ENCODE data around the gene LARGE2.

Gene LARGE2

DNA sequence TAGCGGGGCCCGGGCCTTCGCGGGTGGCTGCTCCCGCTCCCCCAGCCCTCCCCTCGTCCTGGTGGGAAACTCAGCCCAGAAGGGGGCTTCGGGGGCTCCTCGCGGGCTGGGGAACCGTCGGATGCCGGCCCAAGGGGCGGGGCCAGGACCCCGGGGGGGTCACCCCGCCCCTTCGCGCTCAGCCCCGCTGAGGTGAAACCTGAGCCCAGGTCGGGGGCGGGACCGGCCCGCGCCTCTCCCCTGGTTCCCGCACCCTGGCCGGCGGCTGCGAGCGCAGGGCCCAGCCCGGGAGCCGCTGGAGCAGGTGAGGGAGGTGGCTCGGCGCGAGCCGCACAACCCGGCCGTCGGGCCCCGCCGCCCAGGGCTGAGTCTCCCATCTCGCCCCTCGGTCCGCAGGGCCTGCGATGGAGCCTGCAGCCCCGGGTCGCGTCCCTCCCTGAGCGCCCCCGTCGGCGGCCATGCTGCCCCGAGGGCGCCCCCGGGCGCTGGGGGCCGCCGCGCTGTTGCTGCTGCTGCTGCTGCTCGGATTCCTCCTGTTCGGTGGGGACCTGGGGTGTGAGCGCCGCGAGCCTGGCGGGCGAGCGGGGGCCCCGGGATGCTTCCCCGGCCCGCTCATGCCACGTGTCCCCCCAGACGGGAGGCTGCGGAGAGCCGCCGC is at the start of gene LARGE2:
TSS of gene LARGE2 (plus strand) at position 232 of the 658 bp plus-strand sequence. CDS start at position 459, 227 bp downstream.
- peak within 1 kb of the TSS; percentile 38 for H3K4me3 ChIP-seq (ENCODE audit: low read length)
- no peak within 1 kb of the TSS for H3K9ac ChIP-seq (ENCODE audit: low read length)
- no peaks in the 10 kb centered on the region for H3K36me3 ChIP-seq (ENCODE audit: control insufficient read depth, insufficient read depth, low read length)
- H3K27me3 ChIP-seq (ENCODE audit: control insufficient read depth, insufficient read depth, low read length): peaks cover 7% of the 10 kb centered on the region
- no peaks in the 10 kb centered on the region for H3K4me1 ChIP-seq (ENCODE audit: control insufficient read depth, insufficient read depth, low read length)
- no peak within 1 kb of the TSS for H3K27ac ChIP-seq (ENCODE audit: low read depth, low read length)

DNA sequence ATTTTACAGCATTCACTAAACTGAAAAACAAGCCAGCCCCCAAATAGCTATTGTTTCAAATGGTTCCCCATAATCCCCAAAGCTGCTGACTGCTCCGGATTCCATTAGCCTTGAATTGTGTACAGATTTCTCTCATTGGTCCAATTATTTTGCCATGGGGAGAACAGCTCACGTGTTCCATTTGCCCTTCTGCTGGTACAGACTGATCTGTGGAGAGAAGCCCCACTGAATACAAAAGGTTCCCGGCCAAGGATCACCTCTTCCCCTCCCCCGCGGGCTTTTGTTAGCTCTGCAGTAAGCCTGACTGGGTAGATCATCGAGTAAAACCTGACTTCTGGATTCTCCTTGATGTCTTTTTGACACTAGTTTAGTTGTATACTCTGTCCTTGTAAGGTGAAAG is 46.1 kb upstream of the LARGE2 start:
- Histone ChIP-seq H3K9ac (ENCODE audit: low read length) (no peak overlapping the region), H3K4me1 (ENCODE audit: control insufficient read depth, insufficient read depth, low read length) (peaks cover 11% of the 10 kb centered on the region), H3K27ac (ENCODE audit: low read depth, low read length) (no peak overlapping the region), H3K4me3 (ENCODE audit: low read length) (no peak overlapping the region), H3K36me3 (ENCODE audit: control insufficient read depth, insufficient read depth, low read length) (peaks cover 31% of the 10 kb centered on the region), H3K27me3 (ENCODE audit: control insufficient read depth, insufficient read depth, low read length) (no peaks in the 10 kb centered on the region)

- no peak overlapping the region for H3K9ac ChIP-seq (ENCODE audit: low read length)
- H3K4me1 ChIP-seq (ENCODE audit: control insufficient read depth, insufficient read depth, low read length): peaks cover 13% of the 10 kb centered on the region
- no peaks in the 10 kb centered on the region for H3K27me3 ChIP-seq (ENCODE audit: control insufficient read depth, insufficient read depth, low read length)
- no peak overlapping the region for H3K27ac ChIP-seq (ENCODE audit: low read depth, low read length)
- no peak overlapping the region for H3K4me3 ChIP-seq (ENCODE audit: low read length)
- H3K36me3 ChIP-seq (ENCODE audit: control insufficient read depth, insufficient read depth, low read length): peaks cover 32% of the 10 kb centered on the region
These were observed 45.2 kb upstream of the LARGE2 start for GRCh38 chr11:45877221-45877620.

DNA sequence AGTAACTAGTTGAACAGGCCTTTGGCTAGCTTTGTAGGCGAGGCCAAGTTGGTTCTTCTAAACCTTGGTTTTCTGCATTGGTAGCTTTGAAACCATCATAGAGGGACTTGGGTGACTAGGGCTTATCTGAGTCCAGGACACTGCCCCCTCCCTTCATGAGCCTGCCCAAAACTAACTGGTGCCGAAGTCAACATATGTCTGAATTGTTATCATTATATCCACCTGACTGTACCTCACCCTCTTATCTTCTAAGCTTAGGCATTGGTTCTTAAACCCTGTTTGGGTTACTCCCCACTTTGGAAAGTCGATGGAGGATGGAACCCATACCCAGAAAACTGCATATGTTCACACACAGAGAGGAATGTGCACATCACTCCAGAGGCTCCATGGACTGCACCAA is 44.6 kb upstream of the LARGE2 start:
- Histone ChIP-seq H3K27ac (ENCODE audit: low read depth, low read length) (no peak overlapping the region), H3K27me3 (ENCODE audit: control insufficient read depth, insufficient read depth, low read length) (no peaks in the 10 kb centered on the region), H3K36me3 (ENCODE audit: control insufficient read depth, insufficient read depth, low read length) (peaks cover 29% of the 10 kb centered on the region)

DNA sequence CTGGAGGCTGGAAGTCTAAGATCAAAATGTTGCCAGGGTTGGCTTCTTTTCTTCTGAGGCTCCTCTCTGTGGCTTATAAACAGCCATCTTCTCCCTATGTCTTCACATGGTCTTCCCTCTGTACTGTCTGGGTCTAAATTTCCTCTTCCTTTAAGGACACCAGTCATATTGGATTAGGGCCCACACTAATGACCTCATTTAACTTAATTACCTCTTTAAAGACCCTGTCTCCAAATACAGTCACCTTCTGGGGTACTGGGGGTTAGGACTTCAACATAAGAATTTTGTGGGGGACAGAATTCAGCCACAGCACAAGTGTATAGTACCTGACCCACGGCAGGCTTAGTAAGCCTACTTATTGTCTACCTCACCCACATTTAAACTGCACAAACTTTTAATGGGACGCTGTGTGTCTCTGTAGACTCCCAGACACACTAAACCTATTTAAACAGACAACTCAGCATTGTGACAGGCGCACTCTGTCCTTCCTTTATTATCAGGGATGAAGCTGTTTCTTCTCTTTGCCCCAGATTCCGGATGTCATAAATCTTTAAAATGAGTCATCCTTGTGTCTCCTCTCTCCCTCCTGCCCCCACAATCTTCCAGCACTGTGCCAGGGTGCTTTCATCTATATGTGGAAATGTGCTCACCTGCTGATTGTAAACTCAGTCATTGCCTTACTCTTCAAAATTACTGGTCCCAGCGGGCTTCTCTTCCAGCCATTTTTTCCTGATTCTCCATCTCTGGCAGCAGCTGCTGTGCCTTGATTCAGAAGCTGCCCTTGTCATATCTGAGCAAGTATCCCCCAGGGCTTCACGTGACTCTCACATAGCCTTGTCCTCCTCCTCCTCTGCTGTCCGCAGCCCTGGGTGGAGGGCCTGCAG is 42.4 kb upstream of the LARGE2 start:
- Histone ChIP-seq H3K9ac (ENCODE audit: low read length) (no peak overlapping the region), H3K4me3 (ENCODE audit: low read length) (no peak overlapping the region), H3K27ac (ENCODE audit: low read depth, low read length) (peak overlapping the region; percentile 2), H3K27me3 (ENCODE audit: control insufficient read depth, insufficient read depth, low read length) (no peaks in the 10 kb centered on the region), H3K4me1 (ENCODE audit: control insufficient read depth, insufficient read depth, low read length) (peaks cover 13% of the 10 kb centered on the region), H3K36me3 (ENCODE audit: control insufficient read depth, insufficient read depth, low read length) (peaks cover 24% of the 10 kb centered on the region)

More for the DNA sequence above, 44.6 kb upstream of the LARGE2 start:
- H3K4me3 ChIP-seq (ENCODE audit: low read length): no peak overlapping the region
- H3K4me1 ChIP-seq (ENCODE audit: control insufficient read depth, insufficient read depth, low read length): peaks cover 13% of the 10 kb centered on the region
- H3K9ac ChIP-seq (ENCODE audit: low read length): no peak overlapping the region

GRCh38 chr11:45880772-45881570 is 41.5 kb upstream of the LARGE2 start:
- Histone ChIP-seq H3K27me3 (ENCODE audit: control insufficient read depth, insufficient read depth, low read length) (peaks cover under 1% of the 10 kb centered on the region), H3K9ac (ENCODE audit: low read length) (no peak overlapping the region), H3K36me3 (ENCODE audit: control insufficient read depth, insufficient read depth, low read length) (peaks cover 24% of the 10 kb centered on the region), H3K4me1 (ENCODE audit: control insufficient read depth, insufficient read depth, low read length) (peaks cover 13% of the 10 kb centered on the region), H3K27ac (ENCODE audit: low read depth, low read length) (no peak overlapping the region), H3K4me3 (ENCODE audit: low read length) (no peak overlapping the region)

GRCh38 chr11:45881708-45882368 is 40.6 kb upstream of the LARGE2 start:
- no peak overlapping the region for H3K4me3 ChIP-seq (ENCODE audit: low read length)
- peaks cover 2% of the 10 kb centered on the region for H3K27me3 ChIP-seq (ENCODE audit: control insufficient read depth, insufficient read depth, low read length)
- peaks cover 13% of the 10 kb centered on the region for H3K4me1 ChIP-seq (ENCODE audit: control insufficient read depth, insufficient read depth, low read length)
- H3K9ac ChIP-seq (ENCODE audit: low read length): no peak overlapping the region
- H3K27ac ChIP-seq (ENCODE audit: low read depth, low read length): no peak overlapping the region
- H3K36me3 ChIP-seq (ENCODE audit: control insufficient read depth, insufficient read depth, low read length): peaks cover 22% of the 10 kb centered on the region

- Histone ChIP-seq H3K4me3 (ENCODE audit: low read length) (no peak overlapping the region), H3K36me3 (ENCODE audit: control insufficient read depth, insufficient read depth, low read length) (peaks cover 12% of the 10 kb centered on the region), H3K4me1 (ENCODE audit: control insufficient read depth, insufficient read depth, low read length) (peaks cover 13% of the 10 kb centered on the region), H3K27ac (ENCODE audit: low read depth, low read length) (no peak overlapping the region), H3K9ac (ENCODE audit: low read length) (no peak overlapping the region), H3K27me3 (ENCODE audit: control insufficient read depth, insufficient read depth, low read length) (peaks cover 2% of the 10 kb centered on the region)
These were observed 37.8 kb upstream of the LARGE2 start for GRCh38 chr11:45884596-45885185.

GRCh38 chr11:45885274-45885920 is 37.1 kb upstream of the LARGE2 start, which contains the start of gene MAPK8IP1:
TSS of gene MAPK8IP1 (plus strand) at chr11:45885651. CDS start at chr11:45885821, 170 bp downstream.
- Histone ChIP-seq H3K9ac (ENCODE audit: low read length) (no peak within 1 kb of the TSS), H3K36me3 (ENCODE audit: control insufficient read depth, insufficient read depth, low read length) (peaks cover 12% of the 10 kb centered on the region), H3K27me3 (ENCODE audit: control insufficient read depth, insufficient read depth, low read length) (peaks cover 2% of the 10 kb centered on the region), H3K4me3 (ENCODE audit: low read length) (peak within 1 kb of the TSS; percentile 53), H3K4me1 (ENCODE audit: control insufficient read depth, insufficient read depth, low read length) (peaks cover 11% of the 10 kb centered on the region), H3K27ac (ENCODE audit: low read depth, low read length) (no peak within 1 kb of the TSS)

DNA sequence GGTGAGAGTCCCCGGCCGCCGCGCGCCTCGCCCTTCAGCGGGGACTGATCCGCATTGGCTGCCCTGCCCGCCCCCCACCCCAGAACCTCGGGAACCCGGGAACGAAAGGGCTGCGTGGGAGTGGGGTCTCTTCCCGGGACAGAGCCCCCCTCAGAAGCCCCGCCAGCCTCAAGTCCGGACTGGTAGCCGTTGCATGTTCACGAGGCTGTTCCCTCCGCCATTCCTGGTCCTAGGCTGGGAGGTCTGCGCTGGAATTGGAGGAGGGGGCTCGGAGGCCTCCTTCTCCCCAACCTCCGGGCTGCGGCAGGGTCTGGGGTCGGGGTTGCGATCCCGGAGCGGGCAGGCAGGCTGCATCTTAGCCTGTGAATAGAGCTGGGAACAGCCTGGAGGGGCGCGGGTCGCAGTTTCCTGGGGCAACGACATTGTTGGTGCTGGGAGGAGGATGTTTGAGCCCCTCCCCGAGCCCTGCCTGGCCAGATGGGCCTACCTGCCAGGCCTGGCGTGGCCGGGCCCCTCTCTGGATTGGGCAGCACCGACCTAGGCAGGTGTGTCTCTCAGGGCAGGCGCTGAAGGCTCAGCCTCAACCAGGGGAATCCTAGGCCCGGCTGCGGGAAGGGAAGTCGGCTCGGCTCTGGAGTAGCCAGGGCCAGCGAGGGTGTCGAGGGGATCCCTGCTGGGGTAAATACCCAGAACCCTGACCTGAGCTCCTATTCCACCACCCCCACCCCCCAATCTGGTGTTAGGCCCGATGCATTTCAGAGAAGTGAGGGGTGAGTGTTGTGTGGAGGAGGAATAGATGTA is 36.3 kb upstream of the LARGE2 start:
- H3K27me3 ChIP-seq (ENCODE audit: control insufficient read depth, insufficient read depth, low read length): peaks cover 2% of the 10 kb centered on the region
- H3K9ac ChIP-seq (ENCODE audit: low read length): no peak overlapping the region
- H3K4me3 ChIP-seq (ENCODE audit: low read length): peak overlapping the region; percentile 53
- peaks cover 4% of the 10 kb centered on the region for H3K4me1 ChIP-seq (ENCODE audit: control insufficient read depth, insufficient read depth, low read length)
- H3K36me3 ChIP-seq (ENCODE audit: control insufficient read depth, insufficient read depth, low read length): peaks cover 9% of the 10 kb centered on the region
- H3K27ac ChIP-seq (ENCODE audit: low read depth, low read length): no peak overlapping the region
